Hepatocyte (in vitro differentiated cells): ENCODE results near the gene TDRD1. TPM values are rescaled to one million over a fixed set of nuclear protein-coding genes. Genes with fewer than 3 reads are reported as not detected.
A peak's percentile ranks its signal among the peaks of the same experiment; 100 is the strongest.

Source experiments
- DNase-seq: peaks from one replicate; pipeline ENCODE4 v3.0.0-alpha.2; 2016; ENCODE audit warnings: low spot score
- H2AFZ ChIP-seq: fragments of 200-600 bp; sonication (generic); 2 replicates; pipeline ENCODE4 v1.6.0; 2016; ENCODE audit warnings: antibody characterized with exemption, mild to moderate bottlenecking
- H3K27ac ChIP-seq: fragments of 200-600 bp; sonication (generic); 2 replicates; pipeline ENCODE4 v1.5.1; 2016; ENCODE audit warnings: mild to moderate bottlenecking
- H3K27me3 ChIP-seq: fragments of 200-600 bp; sonication (generic); 2 replicates; pipeline ENCODE4 v1.6.1; 2016
- H3K36me3 ChIP-seq: fragments of 200-600 bp; sonication (generic); replicated peaks from 2 replicates; pipeline ENCODE4 v1.5.1; 2016; ENCODE audit warnings: low read depth; ENCODE audit not compliant: insufficient read depth
- H3K4me1 ChIP-seq: fragments of 200-600 bp; sonication (generic); 2 replicates; pipeline ENCODE4 v1.5.1; 2016; ENCODE audit warnings: mild to moderate bottlenecking, moderate library complexity; ENCODE audit not compliant: insufficient read depth
- H3K4me2 ChIP-seq: fragments of 200-600 bp; sonication (generic); 2 replicates; pipeline ENCODE4 v1.6.0; 2016
- H3K4me3 ChIP-seq: fragments of 200-600 bp; sonication (generic); 2 replicates; pipeline ENCODE4 v1.5.1; 2016; ENCODE audit warnings: mild to moderate bottlenecking
- H3K79me2 ChIP-seq: fragments of 200-600 bp; sonication (generic); 2 replicates; pipeline ENCODE4 v1.6.0; 2017; ENCODE audit warnings: mild to moderate bottlenecking
- H3K9me2 ChIP-seq: fragments of 200-600 bp; sonication (generic); replicated peaks from 2 replicates; pipeline ENCODE4 v1.6.0; 2017; ENCODE audit warnings: mild to moderate bottlenecking; ENCODE audit not compliant: insufficient read depth
- H3K9me3 ChIP-seq: fragments of 200-600 bp; sonication (generic); 2 replicates; pipeline ENCODE4 v1.5.1; 2016; ENCODE audit warnings: low read depth, mild to moderate bottlenecking
- H4K20me1 ChIP-seq: fragments of 200-600 bp; sonication (generic); 2 replicates; pipeline ENCODE4 v1.6.0; 2016; ENCODE audit warnings: mild to moderate bottlenecking; ENCODE audit not compliant: insufficient read depth, poor library complexity, severe bottlenecking
- EZH2 ChIP-seq: fragments of 200-600 bp; sonication (generic); IDR thresholded peaks from 2 replicates; pipeline ENCODE4 v1.6.1; 2016; ENCODE audit warnings: antibody characterized with exemption, mild to moderate bottlenecking, borderline replicate concordance
- EZH2phosphoT487 ChIP-seq: fragments of 200-600 bp; sonication (generic); IDR thresholded peaks from one replicate; pipeline ENCODE4 v1.6.1; 2018; ENCODE audit warnings: antibody characterized with exemption, mild to moderate bottlenecking, low read depth, moderate library complexity; ENCODE audit not compliant: unreplicated experiment, severe bottlenecking
- WGBS: methylation state at CpG from one replicate; pipeline ENCODE4 v1.1.6; 2016; ENCODE audit warnings: low lambda C conversion rate; ENCODE audit errors: missing lambda C conversion rate; 5-methylcytosine and 5-hydroxymethylcytosine counted together
- polyA plus RNA-seq: library from polyadenylated mRNA; unstranded; fragments of >200 nt; fragmentation: Nextera tagmentation; extraction: Ambion mirVana; gene quantifications from 2 replicates; pipeline ENCODE4 v1.2.1, GENCODE V29; 2016
- total RNA-seq: library from RNA; depleted of rRNA; stranded (reverse); fragments of >200 nt; gene quantifications from 2 replicates; pipeline ENCODE4 v1.2.3, GENCODE V29; 2014
- TF ChIP-seq, protein P1 (sequence below): fragments of 200-600 bp; sonication (generic); IDR thresholded peaks from 2 replicates; pipeline ENCODE4 v1.5.1; 2016; ENCODE audit warnings: antibody characterized with exemption, mild to moderate bottlenecking; ENCODE audit not compliant: poor library complexity

Gene TDRD1
- total and polyA plus RNA-seq, 2 experiments from 2014 or later = not detected

GRCh38 chr10:114168450-114169009 is 10.6 kb upstream of the TDRD1 start:
- H3K4me3 ChIP-seq = no peak overlapping the region
- TF ChIP-seq EZH2phosphoT487 = no peak
- TF ChIP-seq EZH2 = no peak
- TF ChIP-seq, protein P1, sequence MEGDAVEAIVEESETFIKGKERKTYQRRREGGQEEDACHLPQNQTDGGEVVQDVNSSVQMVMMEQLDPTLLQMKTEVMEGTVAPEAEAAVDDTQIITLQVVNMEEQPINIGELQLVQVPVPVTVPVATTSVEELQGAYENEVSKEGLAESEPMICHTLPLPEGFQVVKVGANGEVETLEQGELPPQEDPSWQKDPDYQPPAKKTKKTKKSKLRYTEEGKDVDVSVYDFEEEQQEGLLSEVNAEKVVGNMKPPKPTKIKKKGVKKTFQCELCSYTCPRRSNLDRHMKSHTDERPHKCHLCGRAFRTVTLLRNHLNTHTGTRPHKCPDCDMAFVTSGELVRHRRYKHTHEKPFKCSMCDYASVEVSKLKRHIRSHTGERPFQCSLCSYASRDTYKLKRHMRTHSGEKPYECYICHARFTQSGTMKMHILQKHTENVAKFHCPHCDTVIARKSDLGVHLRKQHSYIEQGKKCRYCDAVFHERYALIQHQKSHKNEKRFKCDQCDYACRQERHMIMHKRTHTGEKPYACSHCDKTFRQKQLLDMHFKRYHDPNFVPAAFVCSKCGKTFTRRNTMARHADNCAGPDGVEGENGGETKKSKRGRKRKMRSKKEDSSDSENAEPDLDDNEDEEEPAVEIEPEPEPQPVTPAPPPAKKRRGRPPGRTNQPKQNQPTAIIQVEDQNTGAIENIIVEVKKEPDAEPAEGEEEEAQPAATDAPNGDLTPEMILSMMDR = no peak
- H3K9me3 ChIP-seq = no peaks in the 10 kb centered on the region
- H3K79me2 ChIP-seq = peaks cover 97% of the 10 kb centered on the region
- peaks cover 21% of the 10 kb centered on the region for H3K4me1 ChIP-seq
- H3K27me3 ChIP-seq = no peaks in the 10 kb centered on the region
- peaks cover 20% of the 10 kb centered on the region for H4K20me1 ChIP-seq
- no peak for DNase-seq
- 93% methylated on average over 3 of the region's 3 CpGs for WGBS
- no peaks in the 10 kb centered on the region for H3K36me3 ChIP-seq
- H3K9me2 ChIP-seq = no peaks in the 10 kb centered on the region
- H3K27ac ChIP-seq = no peak overlapping the region
- no peak overlapping the region for H2AFZ ChIP-seq
- H3K4me2 ChIP-seq = no peak overlapping the region

DNA sequence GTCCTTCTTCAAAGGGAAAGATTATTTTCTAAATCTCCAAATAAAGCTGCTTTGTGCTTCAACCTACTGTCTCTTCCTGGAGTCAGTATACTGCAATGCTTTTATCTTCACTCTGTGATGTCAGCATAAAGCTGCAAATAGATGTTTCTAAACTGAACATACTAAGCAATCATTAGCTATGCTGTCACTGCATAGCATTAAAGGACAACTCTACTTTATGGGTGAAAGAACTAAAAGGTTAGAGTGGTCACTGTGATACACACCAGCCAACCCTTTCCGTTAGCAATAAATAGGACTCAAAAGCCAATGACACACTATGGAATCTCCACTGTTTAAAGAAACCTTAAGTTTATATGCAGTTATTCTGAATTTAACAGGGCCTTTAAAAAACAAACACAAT is 6.9 kb upstream of the TDRD1 start:
- WGBS = 13% methylated on average over 1 of the region's 1 CpG
- Histone ChIP-seq H3K36me3 (no peaks in the 10 kb centered on the region), H3K27me3 (no peaks in the 10 kb centered on the region), H3K4me1 (peaks cover 3% of the 10 kb centered on the region), H3K4me2 (peak overlapping the region; percentile 76), H3K9me2 (no peaks in the 10 kb centered on the region), H3K4me3 (peak overlapping the region; percentile 85), H3K27ac (peak overlapping the region; percentile 98), H4K20me1 (peaks cover 15% of the 10 kb centered on the region), H2AFZ (no peak overlapping the region), H3K9me3 (no peaks in the 10 kb centered on the region), H3K79me2 (peaks cover 67% of the 10 kb centered on the region)
- TF ChIP-seq EZH2phosphoT487 (no peak), EZH2 (no peak)
- TF ChIP-seq, protein P1 = no peak
- DNase-seq = peak; percentile 35

DNA sequence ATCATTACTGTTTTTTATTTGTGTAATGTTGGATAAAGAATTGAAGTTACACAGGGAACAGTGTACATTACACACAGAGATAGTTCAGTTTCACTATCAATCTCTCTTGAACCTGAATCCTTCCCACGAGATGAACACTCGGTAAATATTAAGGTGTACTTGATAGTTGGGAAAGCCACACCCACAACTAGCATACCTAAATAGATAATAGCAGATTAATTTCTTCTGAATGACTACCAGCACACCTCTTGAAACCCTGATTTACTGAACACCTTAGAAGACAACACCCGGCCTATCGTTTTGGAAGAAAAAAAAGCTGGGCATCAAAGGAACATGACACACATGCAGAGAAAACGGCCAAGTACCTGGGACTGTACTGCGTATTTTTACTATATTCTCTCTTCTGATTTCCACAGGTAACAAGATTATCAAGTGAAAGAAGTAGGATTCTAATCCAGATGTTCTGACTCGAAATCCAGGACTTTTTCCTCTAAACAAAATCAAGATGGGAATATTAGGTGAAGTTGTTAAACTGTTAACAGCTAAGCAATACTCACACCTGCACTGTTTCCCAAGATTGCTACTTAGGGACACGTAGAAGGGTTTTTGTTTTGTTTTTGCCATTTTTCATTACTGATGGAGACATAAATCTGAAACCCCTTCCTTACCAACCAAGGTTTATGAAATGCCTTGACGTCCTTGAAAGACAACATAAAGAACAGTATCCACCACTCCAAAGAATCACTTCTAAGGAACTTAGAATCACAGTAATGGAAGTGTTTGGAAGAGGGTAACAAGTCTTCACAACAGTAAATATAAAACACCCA is 6.2 kb upstream of the TDRD1 start:
- Histone ChIP-seq H3K9me2 (no peaks in the 10 kb centered on the region), H3K27ac (peak overlapping the region; percentile 98), H3K36me3 (no peaks in the 10 kb centered on the region), H3K4me3 (peak overlapping the region; percentile 85), H3K27me3 (no peaks in the 10 kb centered on the region), H3K79me2 (peaks cover 59% of the 10 kb centered on the region), H3K4me2 (peak overlapping the region; percentile 76), H4K20me1 (peaks cover 15% of the 10 kb centered on the region), H2AFZ (peak overlapping the region; percentile 87), H3K9me3 (no peaks in the 10 kb centered on the region), H3K4me1 (peaks cover 3% of the 10 kb centered on the region)
- WGBS = 12% methylated on average over 9 of the region's 9 CpGs
- no peak for DNase-seq
- TF ChIP-seq, protein P1 = no peak
- TF ChIP-seq EZH2 = peak; percentile 38
- no peak for TF ChIP-seq EZH2phosphoT487
